TTC549 (cell line): ENCODE data around the gene CHIA.
"Not testable (repeated sequence)": the region's sequence is repeated elsewhere in the genome, so short reads cannot be mapped to it uniquely, and the experiment has no call there.

ENCODE experiments used
- FAIRE-seq: peaks from 2 replicates; lab custom pipeline; 2012; peaks lifted over from hg19 to GRCh38; lab: Jason Lieb, UNC

Gene CHIA

GRCh38 chr1:111286912-111287311 lies 3.7 kb upstream of the CHIA start:
- no peak for FAIRE-seq

- FAIRE-seq, result no peak
These were observed 1.3 kb upstream of the CHIA start for GRCh38 chr1:111289371-111289770.

- no peak for FAIRE-seq
These were observed 547 bp upstream of the CHIA start for GRCh38 chr1:111290104-111290503.

GRCh38 chr1:111294390-111294789 lies 3.7 kb downstream of the CHIA start:
- FAIRE-seq, result no peak

GRCh38 chr1:111302374-111302773 lies 11.7 kb downstream of the CHIA start:
- no peak for FAIRE-seq

- FAIRE-seq, result no peak
These were observed 19.0 kb downstream of the CHIA start for GRCh38 chr1:111309690-111310089.

- no peak for FAIRE-seq
These were observed 27.9 kb downstream of the CHIA start for GRCh38 chr1:111318523-111318922.

GRCh38 chr1:111320066-111320879 lies 29.6 kb downstream of the CHIA start:
- no peak for FAIRE-seq

- FAIRE-seq, result no peak
These were observed 32.6 kb downstream of the CHIA start for GRCh38 chr1:111323231-111323630.

- no peak for FAIRE-seq
These were observed 41.5 kb downstream of the CHIA start for GRCh38 chr1:111332190-111332589.

GRCh38 chr1:111334169-111334568 lies 43.5 kb downstream of the CHIA start:
- FAIRE-seq, result no peak

GRCh38 chr1:111335214-111335877 lies 44.7 kb downstream of the CHIA start:
- FAIRE-seq, result not testable (repeated sequence)

GRCh38 chr1:111338849-111339248 lies 48.2 kb downstream of the CHIA start:
- FAIRE-seq, result not testable (repeated sequence)

GRCh38 chr1:111346089-111346885 lies 55.6 kb downstream of the CHIA start:
- FAIRE-seq, result no peak

GRCh38 chr1:111347026-111347425 lies 56.4 kb downstream of the CHIA start:
- no peak for FAIRE-seq

GRCh38 chr1:111351700-111352099 lies 61.0 kb downstream of the CHIA start:
- FAIRE-seq, result no peak

- FAIRE-seq, result no peak
These were observed 63.9 kb downstream of the CHIA start for GRCh38 chr1:111354584-111354983.

GRCh38 chr1:111358964-111359363 lies 68.3 kb downstream of the CHIA start:
- no peak for FAIRE-seq

GRCh38 chr1:111359376-111359775 lies 68.7 kb downstream of the CHIA start:
- FAIRE-seq, result no peak

- FAIRE-seq, result not testable (repeated sequence)
These were observed 69.6 kb downstream of the CHIA start for GRCh38 chr1:111360257-111360656.

GRCh38 chr1:111361761-111362160 lies 71.1 kb downstream of the CHIA start:
- no peak for FAIRE-seq

GRCh38 chr1:111364690-111365089 lies 74.0 kb downstream of the CHIA start:
- no peak for FAIRE-seq

GRCh38 chr1:111366256-111366655 lies 75.6 kb downstream of the CHIA start:
- FAIRE-seq, result no peak
